ENCODE data around the gene ZNF610. TPM values are rescaled to one million over a fixed set of nuclear protein-coding genes. Genes with fewer than 3 reads are reported as not detected.

The ZNF610 gene
- total RNA-seq, 1 donor = 2.2 TPM

GRCh38 chr19:52397310-52398080 is 61.5 kb downstream of the ZNF610 start, which contains the start of gene ZNF528:
ZNF528 (plus strand) TSS chr19:52397849; CDS start chr19:52402014, 4,165 bp downstream.
- DNase-seq (ENCODE audit: low read depth in 2 of 3, low spot score in 2 of 3) = peak; percentile 69 to 96 (median 93)

- peak in 1 of 3 donors; percentile 67 for DNase-seq (ENCODE audit: low read depth in 2 of 3, low spot score in 2 of 3)
These were observed 62.0 kb downstream of the ZNF610 start for GRCh38 chr19:52398081-52398441.

DNA sequence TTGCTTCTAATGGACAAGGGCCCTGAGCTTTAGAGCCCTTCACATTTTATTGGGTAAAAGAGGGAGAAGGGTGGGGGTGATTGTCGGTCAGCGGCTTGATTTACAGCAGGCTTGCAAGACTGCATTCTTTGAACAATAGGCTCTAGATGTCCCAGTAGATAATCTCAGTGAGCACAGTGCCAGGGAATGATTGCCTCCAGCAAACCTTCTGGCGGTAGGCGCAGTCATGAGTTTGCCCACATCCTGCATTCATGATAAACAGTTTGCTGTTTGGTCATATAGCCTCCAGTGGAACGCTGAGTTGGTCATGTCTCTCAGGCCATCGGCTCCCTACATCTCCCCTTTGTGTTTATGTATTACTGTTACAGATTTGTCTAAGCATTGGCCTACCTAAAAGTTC is 74.2 kb downstream of the ZNF610 start:
- peak in 1 of 3 donors; percentile 16 for DNase-seq (ENCODE audit: low read depth in 2 of 3, low spot score in 2 of 3)

DNA sequence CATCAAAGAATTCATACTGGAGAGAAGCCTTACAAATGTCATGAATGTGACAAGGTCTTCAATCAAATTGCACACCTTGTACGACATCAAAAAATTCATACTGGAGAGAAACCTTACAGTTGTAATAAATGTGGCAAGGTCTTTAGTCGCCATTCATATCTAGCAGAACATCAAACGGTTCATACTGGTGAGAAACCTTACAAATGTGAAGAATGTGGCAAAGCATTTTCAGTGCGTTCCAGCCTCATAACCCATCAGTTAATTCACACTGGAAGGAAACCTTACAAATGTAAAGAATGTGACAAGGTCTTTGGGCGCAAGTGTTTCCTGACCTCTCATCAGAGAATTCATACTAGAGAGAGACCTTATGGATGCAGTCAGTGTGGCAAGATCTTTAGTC is 79.7 kb downstream of the ZNF610 start:
- DNase-seq (ENCODE audit: low read depth in 2 of 3, low spot score in 2 of 3) = no peak

Small RNA genes within 50 kb of the gene (small RNA-seq; reads per million reads assigned to genes)
- gene AC010332.1 = not detected

Other genes with a start within 250 kb of the ZNF610 start
- 4.6 TPM for gene ZNF841, start 240.5 kb upstream of the ZNF610 start, total RNA-seq
- gene ZNF616, start 196.3 kb upstream of the ZNF610 start, total RNA-seq = 4.0 TPM
- gene ZNF836, start 164.6 kb upstream of the ZNF610 start, total RNA-seq = 5.4 TPM
- 195 TPM for gene PPP2R1A, start 146.2 kb upstream of the ZNF610 start, total RNA-seq
- 7.5 TPM for gene ZNF766, start 66.7 kb upstream of the ZNF610 start, total RNA-seq
- gene ZNF480, start 39.1 kb upstream of the ZNF610 start, total RNA-seq = 3.2 TPM
- gene ZNF880, start 33.7 kb downstream of the ZNF610 start, total RNA-seq = 14.0 TPM
- 8.1 TPM for gene ZNF528, start 61.6 kb downstream of the ZNF610 start, total RNA-seq
- under 0.01 TPM for gene ZNF534, start 92.9 kb downstream of the ZNF610 start, total RNA-seq
- 1.1 TPM for gene ZNF578, start 117.3 kb downstream of the ZNF610 start, total RNA-seq
- 15.6 TPM for gene ZNF808, start 191.4 kb downstream of the ZNF610 start, total RNA-seq
- gene ZNF701, start 234.0 kb downstream of the ZNF610 start, total RNA-seq = 13.2 TPM

All from hematopoietic multipotent progenitor cell (in vitro differentiated cells).